Panc1 (cell line): ENCODE measurements around the gene TBC1D17. TPM values are rescaled to one million over a fixed set of nuclear protein-coding genes. Genes with fewer than 3 reads are reported as not detected.

Experiments used
- ATAC-seq: fragments of 200-7000 bp; cut with Tn5 transposase; 2 replicates; pipeline ENCODE4 v1.9.1; 2020; ENCODE audit warnings: mild to moderate bottlenecking, moderate library complexity
- BruUV-seq: library from RNA; stranded (reverse); fragments of 400-500 nt; replicated peaks from 2 replicates; lab custom pipeline; 2021; lab: Mats Ljungman, UMichigan
- CTCF ChIA-PET: fragments of 300-600 bp; sonication (Branson Sonifier 250); formaldehyde crosslinking; loops from one replicate; lab custom pipeline; 2022; ENCODE audit warnings: antibody characterized with exemption; lab: Charles Lee
- POLR2A ChIA-PET: fragments of 300-600 bp; sonication (Branson Sonifier 250); formaldehyde crosslinking; loops from one replicate; lab custom pipeline; 2022; ENCODE audit warnings: antibody characterized with exemption; lab: Charles Lee
- DNase-seq: peaks from one replicate; pipeline ENCODE4 v3.0.0-alpha.2; 2010; ENCODE audit warnings: low read depth, low spot score
- H3K27ac ChIP-seq: 2 replicates; pipeline ENCODE4 v1.5.1; 2011; ENCODE audit warnings: mild to moderate bottlenecking, low read length, inconsistent platforms
- H3K27me3 ChIP-seq: fragments of 200-500 bp; sonication (Bioruptor generic); 2 replicates; pipeline ENCODE4 v1.6.0; 2014; ENCODE audit warnings: low read length, inconsistent platforms; ENCODE audit not compliant: control insufficient read depth, insufficient read depth
- H3K36me3 ChIP-seq: fragments of 200-500 bp; sonication (Bioruptor generic); 2 replicates; pipeline ENCODE4 v1.5.1; 2014; ENCODE audit warnings: inconsistent platforms, mild to moderate bottlenecking, low read length, moderate library complexity; ENCODE audit not compliant: control insufficient read depth, insufficient read depth
- H3K4me1 ChIP-seq: 2 replicates; pipeline ENCODE4 v1.5.1; 2011; ENCODE audit warnings: inconsistent platforms, mild to moderate bottlenecking, low read length, moderate library complexity; ENCODE audit not compliant: control insufficient read depth, insufficient read depth
- H3K4me3 ChIP-seq, 2 experiments: 2 replicates each; pipeline ENCODE4 v1.5.1; 2011 to 2012; ENCODE audit warnings: low read depth in 2 of 2, low read length in 2 of 2, mild to moderate bottlenecking in 2 of 2, inconsistent platforms in 1 of 2, moderate library complexity in 1 of 2
- H3K9me3 ChIP-seq: fragments of 200-500 bp; sonication (Bioruptor generic); 2 replicates; pipeline ENCODE4 v1.5.1; 2014; ENCODE audit warnings: low read depth, mild to moderate bottlenecking, inconsistent platforms, low read length, moderate library complexity; ENCODE audit not compliant: control insufficient read depth, insufficient read depth
- CTCF ChIP-seq: fragments of 450-650 bp; IDR thresholded peaks from 2 replicates; pipeline ENCODE4 v1.5.1; 2017; ENCODE audit warnings: mild to moderate bottlenecking
- POLR2AphosphoS5 ChIP-seq: IDR thresholded peaks from 2 replicates; pipeline ENCODE4 v1.6.1; 2012; ENCODE audit warnings: mild to moderate bottlenecking, low read depth, low read length, moderate library complexity
- REST ChIP-seq, 2 experiments: IDR thresholded peaks; 2 replicates each; pipeline ENCODE4 v1.6.1; 2011 to 2012; ENCODE audit warnings: low read depth in 2 of 2, control low read depth in 1 of 2, low read length in 1 of 2, mild to moderate bottlenecking in 1 of 2, moderate library complexity in 1 of 2; ENCODE audit not compliant: insufficient read depth in 1 of 2
- SIN3A ChIP-seq: IDR thresholded peaks from 2 replicates; pipeline ENCODE4 v1.6.1; 2012; ENCODE audit warnings: low read depth, mild to moderate bottlenecking, low read length, moderate library complexity, borderline replicate concordance; ENCODE audit not compliant: insufficient read depth
- TCF7L2 ChIP-seq: IDR thresholded peaks from 2 replicates; pipeline ENCODE4 v1.6.1; 2011; ENCODE audit warnings: mild to moderate bottlenecking, low read depth, low read length, inconsistent platforms
- in situ Hi-C: cut with HindIII; loops from 2 replicates; pipeline ENCODE4 v1.10.0; 2016; ENCODE audit warnings: low sequenced_read_pairs, low pct_unique_long_range_greater_than_20kb
- intact Hi-C: fragments of 100-400 bp; cut with micrococcal nuclease; formaldehyde crosslinking; loops from one replicate; pipeline ENCODE4 v1.10.0; 2022; ENCODE audit not compliant: unreplicated experiment
- total RNA-seq: library from RNA; stranded (reverse); gene quantifications from one replicate; pipeline ENCODE4 v1.2.1, GENCODE V29; 2021; ENCODE audit not compliant: unreplicated experiment

The TBC1D17 gene
- total RNA-seq, 1 experiment from 2014 or later = 43.2 TPM

DNA sequence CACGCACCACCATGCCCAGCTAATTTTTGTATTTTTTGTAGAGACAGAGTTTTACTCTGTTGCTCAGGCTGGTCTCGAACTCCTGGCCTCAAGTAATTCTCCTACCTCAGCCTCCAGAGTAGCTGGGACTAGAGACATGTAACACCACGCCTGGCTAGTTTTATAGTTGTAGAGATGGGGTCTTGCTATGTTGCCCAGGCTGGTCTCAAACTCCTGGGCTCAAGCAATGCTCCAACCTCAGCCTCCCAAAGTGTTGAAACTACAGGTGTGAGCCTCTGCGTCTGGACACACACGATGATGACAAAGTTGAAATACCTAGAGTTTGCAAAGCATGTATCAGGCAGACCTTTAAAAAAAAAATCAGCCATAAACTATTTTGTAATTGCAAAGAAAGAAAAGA lies 31.1 kb upstream of the TBC1D17 start:
- no peak overlapping the region for H3K4me3 ChIP-seq
- in situ Hi-C loops (no loop called here), intact Hi-C loops (no loop called here)
- BruUV-seq = no TSS peak
- TF ChIP-seq REST (IDR thresholded peaks at IDR 0.05; ENCODE audit: insufficient read depth in 1 of 2, low read depth in 2 of 2, low read length in 1 of 2) (no peak), TCF7L2 (no peak), POLR2AphosphoS5 (no peak), SIN3A (no peak), CTCF (no peak)
- CTCF ChIA-PET = no interaction called here
- H3K9me3 ChIP-seq = no peaks in the 10 kb centered on the region
- DNase-seq (no peak), ATAC-seq (no peak)
- no peaks in the 10 kb centered on the region for H3K36me3 ChIP-seq
- no peaks in the 10 kb centered on the region; the same call in 1 of the 2 replicates for H3K4me1 ChIP-seq
- POLR2A ChIA-PET = no interaction called here
- no peaks in the 10 kb centered on the region for H3K27me3 ChIP-seq
- no peak overlapping the region for H3K27ac ChIP-seq

DNA sequence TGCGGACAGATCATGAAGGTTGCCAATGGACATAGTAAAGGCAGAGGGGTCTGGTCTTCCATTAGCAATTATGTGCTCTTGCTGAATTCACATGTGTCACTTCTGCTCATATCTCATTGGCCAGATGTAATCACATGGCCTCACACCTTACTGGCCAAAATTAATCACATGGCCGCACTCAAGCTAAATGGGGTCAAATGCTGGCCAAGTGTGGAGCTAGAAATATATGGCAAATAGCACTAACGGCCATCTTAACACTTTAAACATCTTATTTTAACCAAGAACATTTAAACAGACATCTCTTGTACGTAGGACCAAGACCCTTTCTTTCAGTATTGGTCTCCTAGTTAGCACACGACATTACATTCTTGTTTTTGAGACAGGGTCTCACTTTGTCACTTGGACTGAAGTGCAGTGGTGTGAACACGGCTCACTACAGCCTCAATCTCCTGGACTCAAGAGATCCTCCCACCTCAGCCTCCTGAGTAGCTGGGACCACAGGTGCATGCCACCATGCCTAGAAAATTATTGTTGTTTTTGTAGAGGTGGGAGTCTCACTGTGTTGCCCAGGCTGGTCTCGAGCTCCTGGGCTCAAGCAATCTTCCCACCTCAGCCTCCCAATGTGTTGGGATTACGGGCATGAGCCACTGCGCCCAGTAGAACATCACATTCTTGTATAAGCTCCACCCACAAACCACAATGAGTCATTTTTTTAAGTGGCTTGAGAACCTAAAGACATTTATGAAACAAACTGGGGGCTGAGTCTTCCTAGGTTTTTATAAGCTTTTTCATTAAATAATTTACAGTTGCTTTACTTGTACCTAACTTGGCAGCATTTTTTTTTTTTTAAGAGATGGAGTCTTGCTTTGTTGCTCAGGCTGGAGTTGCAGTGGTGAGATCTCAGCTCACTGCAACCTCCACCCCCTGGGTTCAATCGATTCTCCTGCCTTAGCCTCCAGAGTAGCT lies 29.5 kb upstream of the TBC1D17 start:
- Histone ChIP-seq H3K4me3 (no peak overlapping the region), H3K27ac (no peak overlapping the region), H3K36me3 (no peaks in the 10 kb centered on the region), H3K27me3 (no peaks in the 10 kb centered on the region), H3K4me1 (peaks cover 2% of the 10 kb centered on the region; the same call in 1 of the 2 replicates), H3K9me3 (no peaks in the 10 kb centered on the region)
- TF ChIP-seq REST (IDR thresholded peaks at IDR 0.05; ENCODE audit: insufficient read depth in 1 of 2, low read depth in 2 of 2, low read length in 1 of 2) (no peak), POLR2AphosphoS5 (no peak), CTCF (no peak), SIN3A (no peak), TCF7L2 (no peak)
- CTCF ChIA-PET = no interaction called here
- POLR2A ChIA-PET = no interaction called here
- intact Hi-C loops = no loop called here
- BruUV-seq = no TSS peak
- DNase-seq (no peak), ATAC-seq (no peak)
- in situ Hi-C loops = no loop called here
